SK-N-SH (cell line): ENCODE results near the gene NXPE3. TPM values are rescaled to one million over a fixed set of nuclear protein-coding genes. Genes with fewer than 3 reads are reported as not detected.

Experiments used
- CTCF ChIA-PET: fragments of 300-600, 350-600 bp; formaldehyde crosslinking; extraction: SDS; loops from one replicate; lab custom pipeline; 2021; lab: Yijun Ruan, JAX
- POLR2A ChIA-PET: fragments of 350-600 bp; sonication (Branson Sonifier 250); formaldehyde crosslinking; extraction: SDS; loops from one replicate; lab custom pipeline; 2020; ENCODE audit warnings: antibody characterized with exemption, inconsistent platforms; lab: Yijun Ruan, JAX
- DNase-seq: peaks from one replicate; pipeline ENCODE4 v3.0.0; 2012
- H2AFZ ChIP-seq: fragments of 200-600 bp; sonication (generic); 2 replicates; pipeline ENCODE4 v1.8.1; 2016; ENCODE audit warnings: antibody characterized with exemption, mild to moderate bottlenecking, low read depth
- H3F3A ChIP-seq: fragments of 200-600 bp; sonication (generic); replicated peaks from 2 replicates; pipeline ENCODE3; 2016; ENCODE audit warnings: antibody characterized with exemption, mild to moderate bottlenecking; ENCODE audit not compliant: insufficient read depth
- H3K27ac ChIP-seq, 2 experiments: fragments of 200-500 bp in 1 of 2; fragments of 200-600 bp in 1 of 2; sonication (Bioruptor generic) in 1 of 2; sonication (generic), shearing (Covaris generic) in 1 of 2; 2 replicates each; pipeline versions ENCODE4 v1.5.1 to v1.6.1; 2014 to 2016; ENCODE audit warnings: low read depth in 2 of 2, inconsistent platforms in 1 of 2, low read length in 1 of 2, mild to moderate bottlenecking in 1 of 2, mixed read lengths in 1 of 2
- H3K27me3 ChIP-seq: fragments of 200-600 bp; sonication (generic), shearing (Covaris generic); 2 replicates; pipeline ENCODE4 v1.6.1; 2016; ENCODE audit warnings: mixed run types; ENCODE audit not compliant: insufficient read depth
- H3K36me3 ChIP-seq, 2 experiments: fragments of 200-500 bp in 1 of 2; fragments of 200-600 bp in 1 of 2; sonication (Bioruptor generic) in 1 of 2; sonication (generic) in 1 of 2; replicated peaks in 1 of 2; 2 replicates each; pipeline versions ENCODE3 to v1.5.1; 2014 to 2016; ENCODE audit warnings: low read length in 1 of 2, mild to moderate bottlenecking in 1 of 2; ENCODE audit not compliant: insufficient read depth in 2 of 2, control insufficient read depth in 1 of 2
- H3K4me1 ChIP-seq, 2 experiments: fragments of 200-500 bp in 1 of 2; fragments of 200-600 bp in 1 of 2; sonication (Bioruptor generic) in 1 of 2; sonication (generic), shearing (Covaris generic) in 1 of 2; 2 replicates each; pipeline versions ENCODE4 v1.5.1 to v1.6.1; 2014 to 2016; ENCODE audit warnings: low read depth in 1 of 2, low read length in 1 of 2, mixed run types in 1 of 2; ENCODE audit not compliant: insufficient read depth in 2 of 2, control insufficient read depth in 1 of 2
- H3K4me2 ChIP-seq: fragments of 200-600 bp; sonication (generic), shearing (Covaris generic); 2 replicates; pipeline ENCODE4 v1.6.1; 2017; ENCODE audit warnings: mixed run types
- H3K4me3 ChIP-seq, 2 experiments: fragments of 200-500 bp in 1 of 2; fragments of 200-600 bp in 1 of 2; sonication (Bioruptor generic) in 1 of 2; sonication (generic), shearing (Covaris generic) in 1 of 2; 2 replicates each; pipeline versions ENCODE4 v1.5.1 to v1.8.1; 2014 to 2016; ENCODE audit warnings: low read depth in 2 of 2, inconsistent platforms in 1 of 2, low read length in 1 of 2, mild to moderate bottlenecking in 1 of 2, mixed read lengths in 1 of 2, moderate library complexity in 1 of 2
- H3K79me2 ChIP-seq: fragments of 200-600 bp; sonication (generic); 2 replicates; pipeline ENCODE4 v1.8.1; 2017; ENCODE audit warnings: mild to moderate bottlenecking; ENCODE audit not compliant: insufficient read depth
- H3K9ac ChIP-seq: fragments of 200-600 bp; sonication (generic); 2 replicates; pipeline ENCODE4 v1.6.1; 2017; ENCODE audit warnings: mixed run types
- H3K9me2 ChIP-seq: fragments of 200-600 bp; sonication (generic); 2 replicates; pipeline ENCODE4 v1.6.1; 2017; ENCODE audit warnings: mixed run types
- H3K9me3 ChIP-seq: fragments of 200-600 bp; sonication (generic); 2 replicates; pipeline ENCODE4 v1.6.1; 2017; ENCODE audit warnings: mixed run types, mild to moderate bottlenecking, moderate library complexity
- H4K20me1 ChIP-seq: fragments of 200-600 bp; sonication (generic); 2 replicates; pipeline ENCODE4 v1.6.1; 2017; ENCODE audit warnings: mild to moderate bottlenecking, mixed run types; ENCODE audit not compliant: insufficient read depth
- CTCF ChIP-seq: fragments of 200-600 bp; sonication (generic); IDR thresholded peaks from 2 replicates; pipeline ENCODE4 v1.6.1; 2017; ENCODE audit warnings: antibody characterized with exemption, mild to moderate bottlenecking, moderate library complexity
- FOXM1 ChIP-seq: IDR thresholded peaks from 2 replicates; pipeline ENCODE4 v1.4.0; 2012; ENCODE audit warnings: low read depth, mild to moderate bottlenecking
- IRF3 ChIP-seq: fragments of 150-350 bp; IDR thresholded peaks from 2 replicates; pipeline ENCODE4 v1.6.1; 2016; ENCODE audit warnings: mild to moderate bottlenecking, low read depth, low read length
- MXI1 ChIP-seq: IDR thresholded peaks from 2 replicates; pipeline ENCODE4 v1.6.1; 2012; ENCODE audit warnings: mild to moderate bottlenecking, low read depth, low read length, improper control_type of control experiment
- NFIC ChIP-seq: IDR thresholded peaks from 2 replicates; pipeline ENCODE4 v1.4.0; 2012; ENCODE audit warnings: borderline replicate concordance
- POLR2AphosphoS5 ChIP-seq: IDR thresholded peaks from 2 replicates; pipeline ENCODE4 v1.6.1; 2012; ENCODE audit warnings: low read depth, low read length
- RAD21 ChIP-seq: IDR thresholded peaks from 2 replicates; pipeline ENCODE4 v1.6.1; 2012; ENCODE audit warnings: mild to moderate bottlenecking, low read length
- RCOR1 ChIP-seq: fragments of 150-350 bp; IDR thresholded peaks from 2 replicates; pipeline ENCODE4 v1.6.1; 2017; ENCODE audit warnings: antibody characterized with exemption, low read length
- REST ChIP-seq: IDR thresholded peaks from 2 replicates; pipeline ENCODE4 v1.6.1; 2012; ENCODE audit warnings: mild to moderate bottlenecking, low read depth, low read length, moderate library complexity
- SMC3 ChIP-seq: IDR thresholded peaks from 2 replicates; pipeline ENCODE4 v1.6.1; 2012; ENCODE audit warnings: low read depth, low read length, improper control_type of control experiment
- WGBS: methylation state at CpG from one replicate; pipeline ENCODE4 v1.1.6; 2017; ENCODE audit warnings: low lambda C conversion rate; 5-methylcytosine and 5-hydroxymethylcytosine counted together
- polyA plus RNA-seq, 3 experiments: library from polyadenylated mRNA; depleted of rRNA; stranded (reverse); fragments of >200 nt; gene quantifications; 2 replicates each; pipeline ENCODE4 v1.2.3, GENCODE V29; 2012

The NXPE3 gene
- polyA plus RNA-seq, 1 of the 3 experiments (the other 2 are of a cell fraction), result 21.3 TPM

- Histone ChIP-seq H3K9me3 (no peaks in the 10 kb centered on the region), H3K9ac (no peak overlapping the region), H3K79me2 (no peaks in the 10 kb centered on the region), H3F3A (no peaks in the 10 kb centered on the region), H3K9me2 (no peaks in the 10 kb centered on the region), H3K4me2 (no peak overlapping the region), H3K4me3 (no peak overlapping the region), H2AFZ (no peak overlapping the region), H3K4me1 (no peaks in the 10 kb centered on the region; a peak in 1 of 4 replicates), H4K20me1 (no peaks in the 10 kb centered on the region), H3K27me3 (no peaks in the 10 kb centered on the region), H3K36me3 (peaks cover 0 to 4% of the 10 kb centered on the region in 2 experiments), H3K27ac (no peak overlapping the region)
- WGBS, result 90% methylated on average over 2 of the region's 2 CpGs
- DNase-seq, result no peak
- CTCF ChIA-PET, result interaction anchor here (0.9 kb wide), 1 partner anchor 394 kb away, joined by 3 read pairs; no protein-coding TSS in a partner anchor
- no peak for TF ChIP-seq RAD21
- POLR2A ChIA-PET, result interaction anchor here (1.2 kb wide), 1 partner anchor 14 kb away, joined by 4 read pairs; the partner anchor contains the start of gene NFKBIZ
These were observed 56.7 kb downstream of the NXPE3 start for GRCh38 chr3:101835676-101836075.

- peaks cover 0 to 4% of the 10 kb centered on the region in 2 experiments for H3K36me3 ChIP-seq
- no peak for DNase-seq
- CTCF ChIA-PET, result interaction anchor here (0.9 kb wide), 1 partner anchor 393 kb away, joined by 3 read pairs; no protein-coding TSS in a partner anchor
- no peaks in the 10 kb centered on the region for H3K9me3 ChIP-seq
- H3K9me2 ChIP-seq, result no peaks in the 10 kb centered on the region
- no peaks in the 10 kb centered on the region for H3F3A ChIP-seq
- no peak overlapping the region for H2AFZ ChIP-seq
- H3K4me3 ChIP-seq, result no peak overlapping the region
- no peaks in the 10 kb centered on the region for H3K79me2 ChIP-seq
- no peaks in the 10 kb centered on the region; a peak in 1 of 4 replicates for H3K4me1 ChIP-seq
- no peak for TF ChIP-seq MXI1
- TF ChIP-seq RAD21, result no peak
- TF ChIP-seq IRF3, result no peak
- TF ChIP-seq POLR2AphosphoS5, result no peak
- no peak for TF ChIP-seq RCOR1
- no peak for TF ChIP-seq FOXM1
- no peak for TF ChIP-seq SMC3
- no peak overlapping the region for H3K9ac ChIP-seq
- POLR2A ChIA-PET, result no interaction called here
- H3K4me2 ChIP-seq, result no peak overlapping the region
- H4K20me1 ChIP-seq, result no peaks in the 10 kb centered on the region
- no peaks in the 10 kb centered on the region for H3K27me3 ChIP-seq
- H3K27ac ChIP-seq, result no peak overlapping the region
- 98% methylated on average over 6 of the region's 6 CpGs for WGBS
These were observed 57.1 kb downstream of the NXPE3 start for GRCh38 chr3:101836160-101836559.

GRCh38 chr3:101836652-101837598 is 57.9 kb downstream of the NXPE3 start:
- no peaks in the 10 kb centered on the region for H3K27me3 ChIP-seq
- H3K27ac ChIP-seq, result peak overlapping the region in 1 of 2 experiments; percentile 34; a peak in 1 of 4 replicates
- H3K9ac ChIP-seq, result no peak overlapping the region
- no peaks in the 10 kb centered on the region for H3K79me2 ChIP-seq
- H3K36me3 ChIP-seq, result peaks cover 0 to 4% of the 10 kb centered on the region in 2 experiments
- ChIA-PET POLR2A (no interaction called here), CTCF (no interaction called here)
- no peak overlapping the region for H2AFZ ChIP-seq
- H3K9me2 ChIP-seq, result no peaks in the 10 kb centered on the region
- no peaks in the 10 kb centered on the region for H3F3A ChIP-seq
- WGBS, result 61% methylated on average over 3 of the region's 3 CpGs
- TF ChIP-seq FOXM1 (no peak), MXI1 (no peak), CTCF (no peak), POLR2AphosphoS5 (no peak), RAD21 (no peak), SMC3 (no peak), NFIC (peak; percentile 48; the same call in 1 of the 2 replicates), REST (no peak)
- H3K4me2 ChIP-seq, result no peak overlapping the region
- H4K20me1 ChIP-seq, result no peaks in the 10 kb centered on the region
- H3K9me3 ChIP-seq, result no peaks in the 10 kb centered on the region
- H3K4me3 ChIP-seq, result no peak overlapping the region
- no peaks in the 10 kb centered on the region; a peak in 1 of 4 replicates for H3K4me1 ChIP-seq
- DNase-seq, result no peak
